Uterus (tissue), 2 donors: ENCODE results near the gene CERS6.

Source experiments
- POLR2A ChIP-seq, 2 donors: fragments of 450-650 bp; IDR thresholded peaks; one replicate each; pipeline ENCODE4 v1.6.1; 2016; ENCODE audit warnings: antibody characterized with exemption in 2 of 2, mild to moderate bottlenecking in 1 of 2, moderate library complexity in 1 of 2
- TF ChIP-seq, protein P1 (sequence below), 4 experiments: fragments of 200-600 bp in 2 of 4; fragments of 450-650 bp in 2 of 4; sonication (generic) in 2 of 4; IDR thresholded peaks; one replicate each; pipeline ENCODE4 v1.5.1; 2016 to 2019; ENCODE audit warnings: antibody characterized with exemption in 4 of 4, mild to moderate bottlenecking in 2 of 4, moderate library complexity in 1 of 4

DNA sequence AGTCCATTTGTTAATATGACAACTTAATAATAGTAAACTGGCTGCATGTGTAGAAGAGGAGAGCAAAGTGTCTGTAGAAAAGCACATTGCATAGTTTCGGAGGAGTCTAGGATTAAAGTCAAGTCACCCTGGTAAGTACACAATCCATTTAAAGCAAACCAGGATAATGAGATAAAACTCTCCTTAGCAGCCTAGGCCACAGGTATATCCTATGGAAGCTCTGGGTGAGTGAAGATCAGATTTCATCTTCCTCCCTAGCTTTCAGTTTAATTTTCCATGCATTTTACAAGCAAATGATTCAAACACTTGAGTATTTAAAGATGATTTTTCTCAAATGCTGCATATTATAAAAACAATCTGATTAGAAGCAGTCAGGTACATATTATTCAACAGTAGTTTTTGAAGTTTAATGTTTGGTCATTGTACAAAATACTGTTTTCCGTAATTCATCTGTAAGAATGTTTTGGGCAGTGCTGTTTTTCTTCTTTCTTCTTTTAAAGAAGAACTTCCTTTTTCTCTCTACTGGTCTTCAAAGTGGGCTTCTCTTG lies 10.2 kb downstream of the CERS6 start:
- TF ChIP-seq, protein P1, sequence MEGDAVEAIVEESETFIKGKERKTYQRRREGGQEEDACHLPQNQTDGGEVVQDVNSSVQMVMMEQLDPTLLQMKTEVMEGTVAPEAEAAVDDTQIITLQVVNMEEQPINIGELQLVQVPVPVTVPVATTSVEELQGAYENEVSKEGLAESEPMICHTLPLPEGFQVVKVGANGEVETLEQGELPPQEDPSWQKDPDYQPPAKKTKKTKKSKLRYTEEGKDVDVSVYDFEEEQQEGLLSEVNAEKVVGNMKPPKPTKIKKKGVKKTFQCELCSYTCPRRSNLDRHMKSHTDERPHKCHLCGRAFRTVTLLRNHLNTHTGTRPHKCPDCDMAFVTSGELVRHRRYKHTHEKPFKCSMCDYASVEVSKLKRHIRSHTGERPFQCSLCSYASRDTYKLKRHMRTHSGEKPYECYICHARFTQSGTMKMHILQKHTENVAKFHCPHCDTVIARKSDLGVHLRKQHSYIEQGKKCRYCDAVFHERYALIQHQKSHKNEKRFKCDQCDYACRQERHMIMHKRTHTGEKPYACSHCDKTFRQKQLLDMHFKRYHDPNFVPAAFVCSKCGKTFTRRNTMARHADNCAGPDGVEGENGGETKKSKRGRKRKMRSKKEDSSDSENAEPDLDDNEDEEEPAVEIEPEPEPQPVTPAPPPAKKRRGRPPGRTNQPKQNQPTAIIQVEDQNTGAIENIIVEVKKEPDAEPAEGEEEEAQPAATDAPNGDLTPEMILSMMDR (IDR thresholded peaks at IDR 0.05): no peak
- TF ChIP-seq POLR2A (IDR thresholded peaks at IDR 0.05): no peak
